K562 (cell line): ENCODE measurements around the gene SLAMF8. TPM values are rescaled to one million over a fixed set of nuclear protein-coding genes. Genes with fewer than 3 reads are reported as not detected.
A peak's percentile ranks its signal among the peaks of the same experiment; 100 is the strongest.

Experiments used
- ADNP ChIP-seq: fragments of 200-800 bp; sonication (Bioruptor generic); IDR thresholded peaks from 2 replicates; pipeline ENCODE4 v1.6.1; 2016; ENCODE audit warnings: missing genetic modification characterization, missing compliant biosample characterization
- COPS2 ChIP-seq: fragments of 450-650 bp; conservative IDR thresholded peaks from 2 replicates; pipeline ENCODE4 v1.6.1; 2016; ENCODE audit warnings: mild to moderate bottlenecking, moderate library complexity
- ELF4 ChIP-seq: fragments of 450-650 bp; formaldehyde crosslinking; IDR thresholded peaks from 2 replicates; pipeline ENCODE4 v1.4.0; 2022; ENCODE audit warnings: missing genetic modification characterization
- HDAC3 ChIP-seq: fragments of 450-650 bp; IDR thresholded peaks from 2 replicates; pipeline ENCODE4 v1.6.1; 2018; ENCODE audit warnings: borderline replicate concordance, mild to moderate bottlenecking, moderate library complexity; ENCODE audit not compliant: partially characterized antibody
- MAX ChIP-seq: sonication (generic); formaldehyde crosslinking; IDR thresholded peaks from 2 replicates; pipeline ENCODE4 v1.9.0; 2022; ENCODE audit warnings: mild to moderate bottlenecking, missing genetic modification reagents
- POLR2G ChIP-seq: fragments of 200-400 bp; formaldehyde crosslinking; IDR thresholded peaks from 2 replicates; pipeline ENCODE4 v1.6.1; 2017; ENCODE audit warnings: low read depth, mild to moderate bottlenecking, antibody characterized with exemption, low read length, moderate library complexity
- RAD21 ChIP-seq, 2 experiments: fragments of 250-450 bp in 1 of 2; fragments of 450-650 bp in 1 of 2; sonication (Bioruptor Pico) in 1 of 2; formaldehyde crosslinking in 1 of 2; IDR thresholded peaks in 1 of 2; conservative IDR thresholded peaks in 1 of 2; 2 replicates each; pipeline versions ENCODE4 v1.4.0 to v1.8.0; 2020 to 2022; ENCODE audit warnings: mild to moderate bottlenecking in 2 of 2, moderate library complexity in 1 of 2
- SMAD4 ChIP-seq: fragments of 250-450 bp; sonication (Bioruptor Pico); conservative IDR thresholded peaks from 2 replicates; pipeline ENCODE4 v1.8.0; 2021; ENCODE audit warnings: inconsistent platforms, mild to moderate bottlenecking, moderate library complexity
- polyA plus RNA-seq, 8 experiments: library from polyadenylated mRNA; depleted of rRNA in 4 of 8; stranded (reverse) in 5 of 8; unstranded in 3 of 8; fragments of >200 nt; fragmentation: Nextera tagmentation in 2 of 8; fragmentation: Illumina TruSeq in 1 of 8; extraction: Ambion mirVana in 2 of 8; extraction: Trizol in 1 of 8; gene quantifications; 2 replicates each; pipeline versions ENCODE4 v1.2.1 to v1.2.3, GENCODE V29; 2011 to 2014; ENCODE audit warnings: inconsistent platforms in 1 of 8, missing spikeins in 1 of 8
- total RNA-seq, 7 experiments: library from RNA; depleted of rRNA in 6 of 7; stranded (reverse); fragments of >200 nt in 6 of 7; fragmentation: Illumina TruSeq in 2 of 7; extraction: Trizol in 2 of 7; gene quantifications; 2 replicates each; pipeline versions ENCODE4 v1.2.1 to v1.2.3, GENCODE V29; 2011 to 2021; ENCODE audit warnings: low replicate concordance in 1 of 7
- TF ChIP-seq, protein P1 (sequence below), 2 experiments: fragments of 450-650 bp in 1 of 2; sonication (generic) in 1 of 2; formaldehyde crosslinking in 1 of 2; IDR thresholded peaks in 1 of 2; conservative IDR thresholded peaks in 1 of 2; 2 replicates each; pipeline versions ENCODE4 v1.6.1 to v1.8.1; 2016 to 2023; ENCODE audit warnings: mild to moderate bottlenecking in 2 of 2, moderate library complexity in 2 of 2, inconsistent platforms in 1 of 2, missing genetic modification reagents in 1 of 2
- TF ChIP-seq, protein P2 (sequence below), 2 experiments: fragments of 450-650 bp; formaldehyde crosslinking in 1 of 2; IDR thresholded peaks; 2 replicates each; pipeline versions ENCODE4 v1.4.0 to v1.6.1; 2014 to 2020; ENCODE audit warnings: mild to moderate bottlenecking in 2 of 2, borderline replicate concordance in 1 of 2, low read depth in 1 of 2

The SLAMF8 gene
- total and polyA plus RNA-seq, 9 of the 15 experiments (the other 6 are each of a cell fraction or from before 2014, with no cell fraction given), result not detected

GRCh38 chr1:159835862-159836525, 9.3 kb downstream of the SLAMF8 start (continued):
- TF ChIP-seq SMAD4 (no peak), POLR2G (no peak), HDAC3 (no peak), ADNP (no peak), ELF4 (CRISPR knock-in tag) (no peak), MAX (CRISPR knock-in tag) (no peak), COPS2 (no peak), RAD21 (CRISPR knock-in tag; conservative IDR thresholded peaks at IDR 0.05 in 1 of 2, IDR thresholded peaks at IDR 0.05 in 1 of 2) (peak; percentile 48 to 66)
- TF ChIP-seq, protein P1, sequence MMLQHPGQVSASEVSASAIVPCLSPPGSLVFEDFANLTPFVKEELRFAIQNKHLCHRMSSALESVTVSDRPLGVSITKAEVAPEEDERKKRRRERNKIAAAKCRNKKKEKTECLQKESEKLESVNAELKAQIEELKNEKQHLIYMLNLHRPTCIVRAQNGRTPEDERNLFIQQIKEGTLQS (IDR thresholded peaks at IDR 0.05), result no peak
- TF ChIP-seq, protein P1 (CRISPR knock-in tag; conservative IDR thresholded peaks at IDR 0.05), result no peak
- TF ChIP-seq, protein P2, sequence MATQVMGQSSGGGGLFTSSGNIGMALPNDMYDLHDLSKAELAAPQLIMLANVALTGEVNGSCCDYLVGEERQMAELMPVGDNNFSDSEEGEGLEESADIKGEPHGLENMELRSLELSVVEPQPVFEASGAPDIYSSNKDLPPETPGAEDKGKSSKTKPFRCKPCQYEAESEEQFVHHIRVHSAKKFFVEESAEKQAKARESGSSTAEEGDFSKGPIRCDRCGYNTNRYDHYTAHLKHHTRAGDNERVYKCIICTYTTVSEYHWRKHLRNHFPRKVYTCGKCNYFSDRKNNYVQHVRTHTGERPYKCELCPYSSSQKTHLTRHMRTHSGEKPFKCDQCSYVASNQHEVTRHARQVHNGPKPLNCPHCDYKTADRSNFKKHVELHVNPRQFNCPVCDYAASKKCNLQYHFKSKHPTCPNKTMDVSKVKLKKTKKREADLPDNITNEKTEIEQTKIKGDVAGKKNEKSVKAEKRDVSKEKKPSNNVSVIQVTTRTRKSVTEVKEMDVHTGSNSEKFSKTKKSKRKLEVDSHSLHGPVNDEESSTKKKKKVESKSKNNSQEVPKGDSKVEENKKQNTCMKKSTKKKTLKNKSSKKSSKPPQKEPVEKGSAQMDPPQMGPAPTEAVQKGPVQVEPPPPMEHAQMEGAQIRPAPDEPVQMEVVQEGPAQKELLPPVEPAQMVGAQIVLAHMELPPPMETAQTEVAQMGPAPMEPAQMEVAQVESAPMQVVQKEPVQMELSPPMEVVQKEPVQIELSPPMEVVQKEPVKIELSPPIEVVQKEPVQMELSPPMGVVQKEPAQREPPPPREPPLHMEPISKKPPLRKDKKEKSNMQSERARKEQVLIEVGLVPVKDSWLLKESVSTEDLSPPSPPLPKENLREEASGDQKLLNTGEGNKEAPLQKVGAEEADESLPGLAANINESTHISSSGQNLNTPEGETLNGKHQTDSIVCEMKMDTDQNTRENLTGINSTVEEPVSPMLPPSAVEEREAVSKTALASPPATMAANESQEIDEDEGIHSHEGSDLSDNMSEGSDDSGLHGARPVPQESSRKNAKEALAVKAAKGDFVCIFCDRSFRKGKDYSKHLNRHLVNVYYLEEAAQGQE (IDR thresholded peaks at IDR 0.05; ENCODE audit: borderline replicate concordance), result peak; percentile 51
- TF ChIP-seq, protein P2 (CRISPR knock-in tag; IDR thresholded peaks at IDR 0.05; ENCODE audit: low read depth), result no peak
